Measurements from ENCODE around the gene MED13L.
"Not testable (repeated sequence)": the region's sequence is repeated elsewhere in the genome, so short reads cannot be mapped to it uniquely, and the experiment has no call there.

Gene MED13L

DNA sequence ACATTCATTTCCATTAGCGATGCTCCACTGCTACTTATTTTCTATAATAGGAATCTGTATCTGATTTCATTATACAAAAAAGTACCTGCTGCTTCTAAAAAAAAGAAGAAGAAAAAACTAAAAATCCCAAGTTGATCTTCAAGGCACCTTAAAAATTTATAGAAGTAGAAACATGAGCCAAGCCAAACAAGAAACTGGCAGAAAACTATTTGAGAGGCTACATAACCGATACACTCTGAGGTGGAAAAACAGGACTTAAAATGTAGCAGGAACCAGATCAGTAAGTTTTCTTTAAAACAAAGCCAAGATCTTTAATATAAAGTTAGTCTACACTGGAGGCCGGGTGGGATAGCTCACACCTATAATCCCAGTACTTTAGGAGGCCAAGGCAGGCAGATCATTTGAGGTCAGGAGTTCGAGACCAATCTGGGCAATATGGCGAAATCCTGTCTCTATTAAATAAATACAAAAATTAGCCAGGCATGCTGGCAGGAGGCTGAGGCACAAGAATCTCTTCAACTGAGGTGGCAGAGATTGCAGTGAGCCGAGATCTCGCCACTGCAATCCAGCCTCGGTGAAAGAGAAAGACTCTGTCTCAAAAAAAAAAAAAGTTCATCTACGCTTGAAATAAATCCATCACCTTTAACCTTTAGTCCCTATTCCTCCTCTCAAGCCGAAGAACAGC lies 278.6 kb downstream of the MED13L start:
- no peak for DNase-seq

DNA sequence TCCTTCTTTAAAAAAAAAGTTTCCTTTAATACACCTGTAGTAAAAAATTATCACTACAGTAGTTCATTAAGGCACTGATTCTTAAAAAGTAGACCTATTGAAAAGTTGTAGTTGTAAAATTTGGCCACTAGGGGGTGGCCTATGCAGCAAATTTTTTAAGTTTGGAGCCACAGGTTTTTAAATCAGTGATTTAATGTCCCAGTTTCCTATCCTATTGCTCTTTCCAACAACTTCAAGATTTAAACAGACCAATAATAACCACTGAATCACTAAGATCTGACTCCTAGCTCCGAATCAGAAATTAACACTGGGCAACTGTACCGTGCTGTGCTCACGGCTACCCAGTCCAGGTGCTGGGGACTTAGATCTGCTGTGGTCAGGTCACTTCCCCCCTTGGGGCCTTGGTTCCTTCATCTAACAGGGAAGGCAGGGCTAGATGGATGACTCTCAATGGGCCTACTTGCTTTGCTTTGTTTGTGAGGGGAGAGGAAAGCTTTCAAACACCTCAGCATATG lies 279.3 kb downstream of the MED13L start:
- DNase-seq = no peak

DNA sequence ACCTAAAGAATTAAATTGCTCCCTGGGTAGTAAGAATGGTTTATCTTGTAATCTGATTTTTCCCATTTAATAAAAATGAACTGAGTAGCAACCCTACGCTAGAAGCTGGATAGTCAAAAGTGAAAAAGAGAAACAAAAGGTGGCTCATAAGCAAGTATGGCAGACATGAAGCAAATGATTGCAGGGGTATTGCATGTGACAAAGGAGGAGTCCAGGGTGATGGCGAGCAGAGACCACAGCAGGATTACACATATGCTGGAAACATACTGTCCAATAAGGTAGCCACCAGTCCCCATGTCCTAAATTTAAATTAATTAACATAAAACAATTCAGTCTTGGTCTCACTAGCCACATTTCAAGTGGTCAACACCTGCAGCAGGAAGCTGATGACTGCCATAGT lies 283.8 kb downstream of the MED13L start:
- DNase-seq = no peak

- DNase-seq = no peak
These were observed 287.3 kb downstream of the MED13L start for GRCh38 chr12:115990241-115990640.

DNA sequence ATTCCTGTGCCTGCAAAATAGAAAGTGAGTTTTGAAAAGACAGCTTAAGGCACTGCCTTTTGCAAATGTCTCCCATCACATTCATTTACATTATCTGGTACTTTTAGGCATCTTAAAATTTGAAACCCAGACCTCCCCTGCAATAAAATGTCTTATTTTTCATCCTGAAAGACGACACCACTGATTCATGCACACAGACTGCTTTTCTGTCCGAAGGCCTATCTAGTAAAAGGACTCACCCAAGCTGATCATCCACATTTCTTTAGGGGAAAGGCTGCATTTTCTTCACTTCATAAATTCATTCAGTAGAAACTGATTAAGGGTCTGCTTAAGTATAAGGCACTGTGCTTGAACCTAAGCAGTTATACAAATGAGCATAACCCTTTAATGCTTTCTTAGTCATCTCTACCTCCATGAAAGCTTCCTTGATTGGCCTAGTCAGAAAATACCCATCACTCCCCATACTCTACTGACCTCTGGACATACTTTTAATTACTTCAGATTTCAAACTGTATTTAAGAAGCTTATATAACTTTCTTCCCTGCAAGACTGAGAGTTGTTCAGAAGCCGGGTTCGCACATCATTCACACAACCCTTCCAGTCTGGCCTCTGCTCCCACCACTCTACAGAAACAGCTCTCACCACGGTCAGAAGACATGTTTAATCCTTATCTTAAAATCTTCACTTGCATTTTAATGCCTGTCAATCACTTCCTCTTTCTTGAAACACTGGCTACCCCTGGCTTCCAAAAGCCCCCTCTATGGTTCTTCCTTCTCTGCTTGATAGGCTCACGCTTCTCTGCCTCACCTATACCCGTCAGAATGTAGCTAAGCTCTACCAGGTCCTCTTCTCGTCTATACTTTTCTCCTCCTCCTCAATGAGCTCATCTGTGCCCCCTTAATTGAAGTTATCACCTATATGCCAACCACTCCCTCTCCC lies 288.6 kb downstream of the MED13L start:
- DNase-seq = no peak

GRCh38 chr12:115988212-115988611 lies 289.3 kb downstream of the MED13L start:
- no peak for DNase-seq

- DNase-seq = no peak
These were observed 292.9 kb downstream of the MED13L start for GRCh38 chr12:115984616-115985015.

DNA sequence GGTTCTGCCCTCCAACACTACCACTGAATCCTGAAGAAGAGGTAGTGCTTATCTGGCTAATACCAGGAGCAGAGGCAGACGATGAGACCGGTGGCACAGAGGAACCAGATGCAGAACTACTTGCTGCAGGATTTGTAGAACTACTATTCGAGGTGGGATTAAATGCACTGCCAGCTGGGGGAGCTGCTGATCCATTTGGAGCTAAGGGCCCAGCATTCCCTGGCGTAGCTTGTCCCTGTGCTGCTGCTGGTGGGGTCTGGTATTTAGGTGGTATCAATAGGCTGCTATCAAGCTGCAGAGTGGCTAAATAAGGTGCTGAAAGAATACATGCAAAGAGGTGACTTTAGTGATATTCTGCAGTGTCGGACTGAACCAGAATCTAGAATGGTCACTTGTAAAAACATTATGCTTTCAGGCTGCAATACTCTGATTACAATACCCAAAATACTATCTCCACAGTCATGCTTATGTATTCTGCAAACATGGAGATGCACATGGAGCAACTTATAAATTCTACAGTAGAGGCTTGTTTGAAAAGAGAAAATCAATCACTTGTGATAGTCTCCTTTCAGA lies 294.2 kb downstream of the MED13L start:
- DNase-seq = peak; percentile 13

- DNase-seq = no peak
These were observed 297.2 kb downstream of the MED13L start for GRCh38 chr12:115980339-115980738.

DNA sequence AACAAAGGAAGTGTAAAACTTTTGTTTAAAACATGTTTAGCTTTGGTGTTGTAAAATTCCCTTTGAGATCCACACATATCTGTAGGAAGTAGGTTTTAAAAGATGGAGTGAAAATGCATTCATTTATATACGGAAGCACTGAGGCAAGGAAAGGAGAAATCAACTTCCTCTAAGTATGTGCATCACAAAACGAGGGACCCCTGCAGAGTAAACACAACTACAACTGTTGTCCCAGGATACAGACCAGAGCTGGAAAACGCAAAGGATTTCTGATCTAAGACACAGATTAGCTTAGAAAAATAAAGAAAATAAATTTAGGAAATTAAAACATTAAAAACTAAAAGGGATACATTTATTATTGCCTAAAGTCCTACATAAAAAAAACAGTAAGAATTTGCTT lies 297.6 kb downstream of the MED13L start:
- no peak for DNase-seq

GRCh38 chr12:115979351-115979750 lies 298.1 kb downstream of the MED13L start:
- DNase-seq = no peak

GRCh38 chr12:115976829-115977228 lies 300.7 kb downstream of the MED13L start:
- DNase-seq = not testable (repeated sequence)

DNA sequence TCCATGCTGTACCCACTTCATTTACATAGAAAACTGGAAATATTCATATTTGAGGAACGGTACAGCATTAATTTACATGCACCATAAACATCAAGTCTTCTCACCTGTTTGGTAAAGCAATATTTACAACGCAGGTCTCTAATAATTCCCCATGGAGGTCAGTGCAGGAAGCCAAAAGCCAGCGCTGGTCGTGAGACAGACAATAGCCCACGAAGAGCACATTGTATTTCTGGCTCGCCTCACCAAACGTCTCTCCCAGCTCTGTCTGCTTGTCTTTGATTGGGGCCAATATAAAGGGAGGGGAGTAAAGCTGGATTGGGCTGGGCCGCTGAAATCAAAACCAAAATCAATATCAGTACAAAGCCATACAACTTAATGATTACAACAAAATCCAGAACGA lies 302.1 kb downstream of the MED13L start:
- DNase-seq = no peak

DNA sequence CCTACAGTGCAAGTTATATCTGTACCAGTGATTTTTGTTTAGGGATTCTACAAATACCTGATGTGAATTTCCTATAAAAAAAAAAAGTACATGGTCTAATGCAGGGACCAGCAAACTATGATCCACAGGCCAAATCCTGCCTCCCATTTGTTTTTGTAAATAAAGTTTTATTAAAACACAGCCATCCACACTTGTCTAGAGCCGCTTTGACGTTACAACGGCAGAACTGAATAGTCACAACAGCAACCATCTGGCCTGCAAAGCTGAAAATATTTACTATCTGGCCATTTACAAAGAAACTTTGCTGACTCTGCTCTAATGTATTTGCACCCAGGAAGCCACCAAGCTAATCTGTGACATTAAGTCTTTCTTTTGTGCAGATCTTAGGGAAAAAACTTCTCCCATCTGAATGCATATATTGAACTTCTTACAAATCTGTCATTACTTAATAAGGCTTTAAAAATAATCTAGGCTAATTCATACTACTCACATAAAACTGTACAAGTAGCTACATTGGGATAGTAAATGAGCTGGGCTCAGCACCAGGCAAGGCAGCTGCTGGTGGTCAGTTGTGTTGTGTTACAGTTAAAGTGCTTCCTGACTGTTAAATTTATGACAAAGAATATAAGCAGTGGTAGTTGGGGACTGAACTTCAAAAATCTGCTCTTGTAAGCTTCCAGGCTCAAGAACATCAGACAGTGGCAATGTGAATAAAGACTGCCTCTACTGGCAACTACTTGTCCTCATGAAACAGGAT lies 303.3 kb downstream of the MED13L start:
- no peak for DNase-seq

- no peak for DNase-seq
These were observed 304.4 kb downstream of the MED13L start for GRCh38 chr12:115973066-115973465.

GRCh38 chr12:115972241-115972640 lies 305.3 kb downstream of the MED13L start:
- no peak for DNase-seq

GRCh38 chr12:115968211-115968610 lies 309.3 kb downstream of the MED13L start:
- DNase-seq = no peak

GRCh38 chr12:115966376-115966775 lies 311.1 kb downstream of the MED13L start:
- DNase-seq = no peak

DNA sequence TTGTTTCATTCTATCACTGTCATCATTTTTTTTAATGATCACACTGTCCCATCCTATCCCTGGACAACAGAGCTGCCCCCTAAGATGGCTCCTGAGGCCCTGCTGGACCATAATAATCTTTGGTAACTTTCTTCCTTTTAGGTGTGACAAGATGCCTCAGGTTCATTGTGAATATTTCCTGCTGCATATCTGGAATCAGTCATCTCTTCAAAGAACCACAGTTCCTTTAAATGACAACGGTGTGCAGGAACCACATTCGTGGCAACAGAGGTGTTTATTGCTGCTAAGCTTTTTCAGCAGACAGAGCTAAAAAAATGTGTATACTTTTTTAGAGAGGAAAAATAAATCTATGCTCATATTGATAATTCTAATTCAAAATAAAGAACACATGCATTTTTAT lies 312.9 kb downstream of the MED13L start:
- DNase-seq = no peak

DNA sequence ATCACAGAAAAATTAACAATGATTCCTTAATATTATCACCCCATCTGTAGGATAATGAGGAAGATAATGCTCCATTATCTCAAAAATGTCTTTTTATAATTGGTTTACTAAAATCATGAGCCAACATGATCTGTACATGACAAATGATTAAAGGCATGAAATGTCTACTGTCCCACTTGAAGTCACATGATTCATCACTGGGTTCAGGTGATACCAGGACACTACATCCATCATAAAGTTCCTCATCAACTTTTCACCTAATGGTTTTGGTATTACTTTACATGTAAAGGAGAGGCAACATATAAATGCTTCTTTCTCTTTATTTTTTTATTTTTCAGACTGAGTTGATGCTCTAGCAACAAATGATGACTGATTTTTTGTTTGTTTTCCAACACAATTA lies 313.3 kb downstream of the MED13L start:
- DNase-seq = no peak

GRCh38 chr12:115962216-115962615 lies 315.3 kb downstream of the MED13L start:
- DNase-seq = no peak

- DNase-seq = no peak
These were observed 316.4 kb downstream of the MED13L start for GRCh38 chr12:115960868-115961802.

All from activated CD4-positive, alpha-beta T cell treated with anti-CD3 and anti-CD28 coated beads for 48 hours (primary cell).